Heart right ventricle (tissue), 12 donors: Measurements from ENCODE around the gene STX7. TPM values are rescaled to one million over a fixed set of nuclear protein-coding genes. Genes with fewer than 3 reads are reported as not detected.

Source experiments
- polyA plus RNA-seq, 2 donors: library from polyadenylated mRNA; stranded (reverse); fragments of 200-250 nt; gene quantifications; one replicate each; pipeline ENCODE4 v1.2.3, GENCODE V29; 2013
- total RNA-seq, 10 donors: library from RNA; stranded (reverse); fragmentation: NEBNext Ultra II Directional in 3 of 10; extraction: Animal tissue kit (Norgen Biotek cat#: 25700) in 3 of 10; gene quantifications; one replicate each; pipeline versions ENCODE4 v1.2.1 to v1.2.4, GENCODE V29; 2021 to 2023
- donor health status: ischemic (EF 13 %, LVEDD 7.1; RV severe dilation, severe dysfunction).
- donor health status: healthy with polysubstance abuse.
- donor health status: DM: no; HTN: yes; CAD: no.
- donor health status: DM: no; HTN: no; CAD: no.
- donor health status: ischemic (EF 25% LVEDD 6.9; RV normal size, moderate dysfunction).
- donor health status: ischemic (EF 25% LVEDD 5.7; RV mildly dilated, moderate dysfunction).
- donor health status: healthy.
- donor health status: nonischemic (EF 11% LVEDD 7.7; RV severe dilation, severe dysfunction).
- donor health status: DM: yes; HTN: yes; CAD: no.
- donor health status: PGD.
- donor health status: ischemic (EF 29% LVEDD 5.4; RV normal size, mild dysfunction).
- donor health status: nonischemic (EF 23%, LVEDD 6.1; RV moderate dilation, normal function).

Gene STX7
- total and polyA plus RNA-seq, 12 donors: 6.4 to 71.4 (median 59.3) TPM

Other genes with a start within 250 kb of the STX7 start
- gene MOXD1, start 111.6 kb downstream of the STX7 start, total RNA-seq: 1 to 10 TPM in 8 of 10 donors, under 1 TPM in 2; 0.92 to 4.9 (median 2.0) TPM
- under 1 TPM; 0.80 to 0.93 TPM for gene MOXD1, start 111.6 kb downstream of the STX7 start, polyA plus RNA-seq
- gene TAAR9, start 25.2 kb upstream of the STX7 start, total RNA-seq: not detected
- gene TAAR9, start 25.2 kb upstream of the STX7 start, polyA plus RNA-seq: not detected
- not detected for gene TAAR8, start 39.6 kb upstream of the STX7 start, total RNA-seq
- gene TAAR8, start 39.6 kb upstream of the STX7 start, polyA plus RNA-seq: not detected
- gene TAAR6, start 57.2 kb upstream of the STX7 start, total RNA-seq: not detected
- not detected for gene TAAR6, start 57.2 kb upstream of the STX7 start, polyA plus RNA-seq
- gene TAAR5, start 76.6 kb upstream of the STX7 start, total RNA-seq: not detected
- gene TAAR5, start 76.6 kb upstream of the STX7 start, polyA plus RNA-seq: not detected
- not detected for gene TAAR2, start 111.2 kb upstream of the STX7 start, total RNA-seq
- not detected for gene TAAR2, start 111.2 kb upstream of the STX7 start, polyA plus RNA-seq
- gene TAAR1, start 146.1 kb upstream of the STX7 start, total RNA-seq: not detected
- not detected for gene TAAR1, start 146.1 kb upstream of the STX7 start, polyA plus RNA-seq
- 1 to 10 TPM in 2 of 10 donors, under 1 TPM in 8; 0.09 to 2.0 (median 0.44) TPM for gene VNN1, start 200.9 kb upstream of the STX7 start, total RNA-seq
- gene VNN1, start 200.9 kb upstream of the STX7 start, polyA plus RNA-seq: under 1 TPM; 0.23 to 0.44 TPM
- gene VNN2, start 244.8 kb upstream of the STX7 start, total RNA-seq: 1 to 10 TPM in 8 of 10 donors, under 1 TPM in 2; 0.83 to 4.2 (median 2.0) TPM
- under 1 TPM; 0.23 to 0.95 TPM for gene VNN2, start 244.8 kb upstream of the STX7 start, polyA plus RNA-seq